ENCODE data around the gene GGNBP2.

GGNBP2 gene

DNA sequence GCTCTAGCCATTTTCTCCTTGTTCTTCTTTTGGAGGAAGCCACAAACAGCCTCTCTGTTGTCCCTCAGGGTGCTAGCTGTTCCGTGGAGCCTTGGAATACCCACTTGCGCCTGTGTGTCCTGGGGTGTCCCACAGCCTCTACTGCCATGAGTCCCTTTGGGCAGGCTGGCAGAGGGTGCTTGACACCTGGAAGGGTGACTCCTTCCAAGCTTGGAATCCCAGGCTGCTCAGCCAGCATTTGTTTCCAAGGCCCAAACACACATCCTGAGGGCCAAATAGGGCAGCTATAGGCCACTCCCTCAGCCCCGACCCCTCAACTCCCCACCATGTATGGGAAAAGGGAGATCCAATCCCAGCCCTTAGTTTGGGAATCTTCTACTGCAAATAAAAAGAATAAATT is 43.4 kb upstream of the GGNBP2 start:
- Histone ChIP-seq H3K27me3 (ENCODE audit: insufficient read depth, poor library complexity, severe bottlenecking) (no peaks in the 10 kb centered on the region), H3K27ac (replicated peaks) (no peak overlapping the region), H3K4me3 (replicated peaks; ENCODE audit: insufficient read depth, low read length) (no peak overlapping the region)
- DNase-seq (ENCODE audit: low read depth in 1 of 2, low spot score in 1 of 2) = no peak
- TF ChIP-seq POLR2AphosphoS5 (IDR thresholded peaks at IDR 0.05; ENCODE audit: low read depth) = 0 out of 2 replicates have a peak, but pooled peaks have one; percentile 1
- no peak for TF ChIP-seq SPI1 (IDR thresholded peaks at IDR 0.05; ENCODE audit: borderline replicate concordance, low read depth)

DNA sequence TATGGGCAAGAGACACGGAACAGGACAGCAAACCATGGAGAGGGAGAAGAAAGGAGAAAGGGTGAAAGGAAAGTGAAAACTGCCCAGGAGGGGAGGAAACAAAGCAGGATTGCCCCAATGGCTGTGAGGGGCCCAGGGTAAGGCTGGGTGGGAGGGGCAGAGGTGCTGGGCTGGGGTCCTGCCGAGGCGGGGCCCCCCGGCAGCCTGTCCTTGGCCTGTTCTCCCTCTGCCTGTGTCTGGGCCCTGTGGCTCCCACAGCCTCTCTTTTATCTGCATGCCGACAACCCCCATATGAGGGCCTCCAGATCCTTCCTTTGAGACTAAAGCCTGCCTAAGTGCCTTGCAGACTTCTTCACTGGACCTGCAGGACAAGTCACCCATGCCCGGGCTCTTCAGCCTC is 42.8 kb upstream of the GGNBP2 start:
- Histone ChIP-seq H3K27me3 (ENCODE audit: insufficient read depth, poor library complexity, severe bottlenecking) (no peaks in the 10 kb centered on the region), H3K27ac (replicated peaks) (no peak overlapping the region), H3K4me3 (replicated peaks; ENCODE audit: insufficient read depth, low read length) (no peak overlapping the region)
- DNase-seq (ENCODE audit: low read depth in 1 of 2, low spot score in 1 of 2) = no peak
- TF ChIP-seq POLR2AphosphoS5 (IDR thresholded peaks at IDR 0.05; ENCODE audit: low read depth) (no peak), SPI1 (IDR thresholded peaks at IDR 0.05; ENCODE audit: borderline replicate concordance, low read depth) (no peak), GABPA (IDR thresholded peaks at IDR 0.05; ENCODE audit: low read depth) (no peak)
- TF ChIP-seq, protein P1, sequence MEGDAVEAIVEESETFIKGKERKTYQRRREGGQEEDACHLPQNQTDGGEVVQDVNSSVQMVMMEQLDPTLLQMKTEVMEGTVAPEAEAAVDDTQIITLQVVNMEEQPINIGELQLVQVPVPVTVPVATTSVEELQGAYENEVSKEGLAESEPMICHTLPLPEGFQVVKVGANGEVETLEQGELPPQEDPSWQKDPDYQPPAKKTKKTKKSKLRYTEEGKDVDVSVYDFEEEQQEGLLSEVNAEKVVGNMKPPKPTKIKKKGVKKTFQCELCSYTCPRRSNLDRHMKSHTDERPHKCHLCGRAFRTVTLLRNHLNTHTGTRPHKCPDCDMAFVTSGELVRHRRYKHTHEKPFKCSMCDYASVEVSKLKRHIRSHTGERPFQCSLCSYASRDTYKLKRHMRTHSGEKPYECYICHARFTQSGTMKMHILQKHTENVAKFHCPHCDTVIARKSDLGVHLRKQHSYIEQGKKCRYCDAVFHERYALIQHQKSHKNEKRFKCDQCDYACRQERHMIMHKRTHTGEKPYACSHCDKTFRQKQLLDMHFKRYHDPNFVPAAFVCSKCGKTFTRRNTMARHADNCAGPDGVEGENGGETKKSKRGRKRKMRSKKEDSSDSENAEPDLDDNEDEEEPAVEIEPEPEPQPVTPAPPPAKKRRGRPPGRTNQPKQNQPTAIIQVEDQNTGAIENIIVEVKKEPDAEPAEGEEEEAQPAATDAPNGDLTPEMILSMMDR (IDR thresholded peaks at IDR 0.05; ENCODE audit: insufficient read depth, low read length) = no peak
- TF ChIP-seq, protein P2, sequence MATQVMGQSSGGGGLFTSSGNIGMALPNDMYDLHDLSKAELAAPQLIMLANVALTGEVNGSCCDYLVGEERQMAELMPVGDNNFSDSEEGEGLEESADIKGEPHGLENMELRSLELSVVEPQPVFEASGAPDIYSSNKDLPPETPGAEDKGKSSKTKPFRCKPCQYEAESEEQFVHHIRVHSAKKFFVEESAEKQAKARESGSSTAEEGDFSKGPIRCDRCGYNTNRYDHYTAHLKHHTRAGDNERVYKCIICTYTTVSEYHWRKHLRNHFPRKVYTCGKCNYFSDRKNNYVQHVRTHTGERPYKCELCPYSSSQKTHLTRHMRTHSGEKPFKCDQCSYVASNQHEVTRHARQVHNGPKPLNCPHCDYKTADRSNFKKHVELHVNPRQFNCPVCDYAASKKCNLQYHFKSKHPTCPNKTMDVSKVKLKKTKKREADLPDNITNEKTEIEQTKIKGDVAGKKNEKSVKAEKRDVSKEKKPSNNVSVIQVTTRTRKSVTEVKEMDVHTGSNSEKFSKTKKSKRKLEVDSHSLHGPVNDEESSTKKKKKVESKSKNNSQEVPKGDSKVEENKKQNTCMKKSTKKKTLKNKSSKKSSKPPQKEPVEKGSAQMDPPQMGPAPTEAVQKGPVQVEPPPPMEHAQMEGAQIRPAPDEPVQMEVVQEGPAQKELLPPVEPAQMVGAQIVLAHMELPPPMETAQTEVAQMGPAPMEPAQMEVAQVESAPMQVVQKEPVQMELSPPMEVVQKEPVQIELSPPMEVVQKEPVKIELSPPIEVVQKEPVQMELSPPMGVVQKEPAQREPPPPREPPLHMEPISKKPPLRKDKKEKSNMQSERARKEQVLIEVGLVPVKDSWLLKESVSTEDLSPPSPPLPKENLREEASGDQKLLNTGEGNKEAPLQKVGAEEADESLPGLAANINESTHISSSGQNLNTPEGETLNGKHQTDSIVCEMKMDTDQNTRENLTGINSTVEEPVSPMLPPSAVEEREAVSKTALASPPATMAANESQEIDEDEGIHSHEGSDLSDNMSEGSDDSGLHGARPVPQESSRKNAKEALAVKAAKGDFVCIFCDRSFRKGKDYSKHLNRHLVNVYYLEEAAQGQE (IDR thresholded peaks at IDR 0.05; ENCODE audit: insufficient replicate concordance, low read depth) = no peak

DNA sequence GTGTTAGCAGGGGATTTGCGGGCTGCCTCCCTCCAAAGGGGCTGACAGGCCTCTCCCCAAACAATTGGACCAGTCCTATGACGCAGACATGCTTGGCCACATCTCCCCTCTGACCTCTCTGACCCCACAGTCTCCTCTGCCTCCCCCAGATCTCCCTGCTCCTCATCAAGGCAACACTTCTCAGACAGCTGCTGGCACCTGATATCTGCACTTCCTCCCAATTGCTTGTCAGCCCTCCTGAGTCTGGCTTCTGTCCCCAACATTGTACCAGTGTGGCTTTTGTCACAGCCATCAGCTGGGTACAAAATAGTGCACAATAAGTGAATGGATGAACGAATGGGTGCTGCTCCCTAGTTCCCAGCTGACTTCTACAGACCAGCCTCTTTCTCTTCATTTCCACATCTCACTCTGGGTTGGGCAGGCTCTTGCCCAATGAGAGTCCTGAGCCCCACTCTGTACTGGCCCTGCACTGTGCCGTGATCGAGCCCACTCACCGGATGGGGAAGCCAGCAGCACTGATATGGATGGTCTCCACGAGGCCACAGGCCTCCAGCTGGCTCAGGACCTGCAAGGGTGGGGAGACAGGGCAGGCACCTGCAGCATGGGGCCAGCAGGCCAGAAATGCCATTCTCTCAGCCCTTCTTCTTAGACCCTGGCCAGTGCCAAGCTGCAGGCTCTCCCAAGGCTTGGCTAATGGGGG is 41.1 kb upstream of the GGNBP2 start:
- Histone ChIP-seq H3K4me3 (replicated peaks; ENCODE audit: insufficient read depth, low read length) (no peak overlapping the region), H3K27me3 (ENCODE audit: insufficient read depth, poor library complexity, severe bottlenecking) (no peaks in the 10 kb centered on the region), H3K27ac (replicated peaks) (no peak overlapping the region)
- DNase-seq (ENCODE audit: low read depth in 1 of 2, low spot score in 1 of 2) = no peak
- TF ChIP-seq, protein P2 (IDR thresholded peaks at IDR 0.05; ENCODE audit: insufficient replicate concordance, low read depth) = no peak
- TF ChIP-seq, protein P1 (IDR thresholded peaks at IDR 0.05; ENCODE audit: insufficient read depth, low read length) = no peak

DNA sequence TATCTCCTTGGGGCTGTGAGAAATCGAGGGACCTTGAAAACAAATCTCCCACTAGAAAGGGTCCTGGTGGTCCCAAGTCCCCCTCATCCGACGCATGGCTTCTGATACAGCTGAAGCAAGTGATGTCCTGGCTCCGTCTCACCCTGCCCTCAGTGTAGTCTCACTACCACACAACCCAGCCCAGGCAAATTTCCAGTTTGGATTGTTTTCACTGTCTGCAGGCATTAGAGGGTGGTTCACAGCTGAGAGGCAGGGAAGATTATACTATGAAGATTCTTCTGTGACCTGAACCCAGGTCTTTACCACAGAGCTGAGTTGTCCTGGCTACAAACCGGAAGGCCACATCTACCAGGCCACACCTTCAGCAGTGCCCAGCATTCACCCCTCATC is 40.6 kb upstream of the GGNBP2 start:
- Histone ChIP-seq H3K4me3 (replicated peaks; ENCODE audit: insufficient read depth, low read length) (no peak overlapping the region), H3K27ac (replicated peaks) (no peak overlapping the region), H3K27me3 (ENCODE audit: insufficient read depth, poor library complexity, severe bottlenecking) (no peaks in the 10 kb centered on the region)
- TF ChIP-seq GABPA (IDR thresholded peaks at IDR 0.05; ENCODE audit: low read depth) (no peak), POLR2AphosphoS5 (IDR thresholded peaks at IDR 0.05; ENCODE audit: low read depth) (no peak), SPI1 (IDR thresholded peaks at IDR 0.05; ENCODE audit: borderline replicate concordance, low read depth) (no peak)
- TF ChIP-seq, protein P2 (IDR thresholded peaks at IDR 0.05; ENCODE audit: insufficient replicate concordance, low read depth) = no peak
- TF ChIP-seq, protein P1 (IDR thresholded peaks at IDR 0.05; ENCODE audit: insufficient read depth, low read length) = no peak
- DNase-seq (ENCODE audit: low read depth in 1 of 2, low spot score in 1 of 2) = no peak
